Activated T-helper 17 cell treated with anti-CD3 and anti-CD28 coated beads, Interleukin-2, amount 50 U/mL, for 72 hours (primary cell): ENCODE results near the gene SREBF1. TPM values are rescaled to one million over a fixed set of nuclear protein-coding genes. Genes with fewer than 3 reads are reported as not detected.
A peak's percentile ranks its signal among the peaks of the same experiment; 100 is the strongest.

Experiments
- ATAC-seq: fragments of 150-1000 bp; cut with Tn5 transposase; replicated peaks from 2 replicates; pipeline ENCODE4 v1.10.0; 2021; ENCODE audit warnings: mild to moderate bottlenecking, moderate library complexity
- H3K27ac Mint-ChIP-seq: one replicate; pipeline ENCODE4 v1.8.0; 2022; ENCODE audit warnings: mixed read lengths
- H3K27me3 Mint-ChIP-seq: one replicate; pipeline ENCODE4 v1.8.0; 2022; ENCODE audit warnings: mixed read lengths
- H3K36me3 Mint-ChIP-seq: one replicate; pipeline ENCODE4 v1.8.0; 2022; ENCODE audit warnings: low read depth, mild to moderate bottlenecking, mixed read lengths
- H3K4me1 Mint-ChIP-seq: one replicate; pipeline ENCODE4 v1.8.0; 2022; ENCODE audit warnings: mixed read lengths
- H3K4me3 Mint-ChIP-seq: one replicate; pipeline ENCODE4 v1.8.0; 2022; ENCODE audit warnings: mild to moderate bottlenecking, mixed read lengths
- H3K9me3 Mint-ChIP-seq: one replicate; pipeline ENCODE4 v1.8.0; 2022; ENCODE audit warnings: mixed read lengths
- total RNA-seq, 2 donors: library from RNA; stranded (reverse); gene quantifications; one replicate each; pipeline ENCODE4 v1.2.3, GENCODE V29; 2022

Gene SREBF1
- total RNA-seq: 10 to 100 TPM; 65.5 to 74.1 TPM

DNA sequence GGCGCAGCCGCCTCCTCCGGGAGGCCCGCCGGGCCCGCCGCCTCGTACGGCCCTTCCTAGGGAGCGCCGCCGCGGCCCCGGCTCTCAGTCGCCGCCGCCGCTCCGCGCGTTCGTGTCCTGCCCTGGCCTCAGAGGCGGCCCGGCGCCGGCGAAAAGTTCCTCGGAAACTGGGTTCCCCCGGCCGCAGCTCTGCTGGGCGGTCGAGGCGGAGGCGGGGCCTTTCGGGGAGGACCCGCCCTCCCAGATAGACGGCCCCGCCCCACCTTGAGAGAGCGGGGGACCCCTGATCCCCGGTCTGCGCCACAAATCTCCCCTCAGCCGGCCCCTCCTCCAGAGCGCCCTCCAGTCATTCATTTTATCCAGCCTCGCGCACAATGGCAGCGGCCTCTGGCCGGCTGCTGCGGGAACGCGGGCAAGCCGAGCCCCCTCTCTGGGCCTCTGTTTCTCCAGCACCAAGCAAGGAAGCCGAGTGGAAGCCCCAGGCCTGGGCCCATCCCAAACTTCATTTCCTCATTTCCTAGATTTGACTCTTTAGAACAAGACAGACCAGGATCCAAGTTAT is at the start of gene SREBF1:
SREBF1 (minus strand) TSS at position 169 of the 562 bp plus-strand sequence. CDS start 169 bp downstream, outside the sequence.
- Mint-ChIP-seq H3K36me3 (peaks cover 36% of the 10 kb centered on the region), H3K27ac (peak within 1 kb of the TSS; percentile 96), H3K27me3 (no peaks in the 10 kb centered on the region), H3K4me3 (peak within 1 kb of the TSS; percentile 91), H3K9me3 (no peaks in the 10 kb centered on the region), H3K4me1 (peaks cover 27% of the 10 kb centered on the region)
- peak; percentile 34 for ATAC-seq

DNA sequence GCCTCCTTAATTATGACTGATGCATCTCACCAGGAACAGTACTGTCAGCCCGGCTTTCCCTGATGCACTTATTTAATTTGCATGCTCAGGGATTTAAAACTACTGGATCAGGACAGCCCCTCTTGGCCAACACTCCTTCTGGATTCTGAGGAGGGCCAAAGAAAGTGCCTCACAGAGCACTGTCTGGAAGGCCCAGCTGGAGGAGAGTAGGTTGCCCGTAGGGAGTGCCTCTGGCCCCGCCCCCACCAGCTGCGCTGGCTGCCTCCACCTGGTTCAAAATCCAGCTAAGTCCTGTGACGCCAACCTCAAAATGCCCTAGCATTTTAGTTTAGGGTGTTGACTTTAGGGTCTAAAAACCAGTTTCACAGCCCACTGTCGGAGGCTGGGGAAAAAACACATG is 49.4 kb upstream of the SREBF1 start:
- Mint-ChIP-seq H3K27ac (no peak overlapping the region), H3K27me3 (no peaks in the 10 kb centered on the region), H3K4me3 (no peak overlapping the region), H3K9me3 (no peaks in the 10 kb centered on the region), H3K36me3 (peaks cover 6% of the 10 kb centered on the region), H3K4me1 (no peaks in the 10 kb centered on the region)
- ATAC-seq: no peak

DNA sequence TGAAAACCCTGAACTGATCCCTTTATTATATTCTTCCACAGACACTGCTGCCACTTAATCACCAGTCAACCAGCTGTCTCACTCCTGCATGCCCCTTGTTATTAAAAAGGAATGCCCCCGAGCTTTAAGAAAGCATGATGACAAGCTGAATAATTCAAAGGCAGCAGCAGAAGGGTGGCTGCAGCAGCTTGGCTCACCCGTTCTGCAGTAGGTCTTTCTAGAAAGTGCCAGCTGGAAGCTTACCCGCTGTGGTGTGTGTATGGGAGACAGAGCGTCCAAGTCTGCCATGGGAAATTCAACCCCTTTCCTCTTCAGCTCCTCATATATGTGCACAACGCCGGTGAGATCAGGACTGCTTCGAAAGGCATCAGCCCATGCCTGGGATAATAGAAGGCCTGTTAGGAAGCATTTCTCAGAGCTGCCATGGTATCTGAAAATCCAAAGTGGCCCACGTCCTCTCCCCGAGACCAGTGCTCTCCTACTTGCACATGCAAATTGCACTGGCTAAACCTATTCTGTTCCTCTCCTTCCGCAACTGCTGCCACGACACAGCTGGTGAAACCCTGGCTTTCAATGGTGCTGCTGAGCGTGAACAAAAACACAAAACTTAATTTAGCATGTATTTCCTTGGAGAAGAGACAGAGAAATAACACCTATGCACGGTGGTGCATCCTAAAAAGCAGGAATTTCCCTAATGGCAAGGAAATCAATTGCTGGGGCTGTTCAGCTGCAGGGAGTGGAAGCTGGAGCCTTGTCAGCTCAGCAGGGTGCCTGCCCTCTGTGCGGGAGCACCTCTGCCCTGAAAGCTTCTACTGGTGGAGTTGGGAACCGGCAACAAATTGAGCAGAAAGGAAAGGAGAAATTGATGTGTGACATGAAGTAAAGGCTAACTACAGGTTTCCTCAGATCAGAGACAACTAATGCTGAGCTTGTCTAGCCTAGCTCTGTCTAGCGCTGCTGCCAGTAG is 47.9 kb upstream of the SREBF1 start:
- no peak overlapping the region for H3K4me3 Mint-ChIP-seq
- H3K27ac Mint-ChIP-seq: peak overlapping the region; percentile 47
- no peak for ATAC-seq
- H3K9me3 Mint-ChIP-seq: no peaks in the 10 kb centered on the region
- no peaks in the 10 kb centered on the region for H3K4me1 Mint-ChIP-seq
- H3K36me3 Mint-ChIP-seq: peaks cover 6% of the 10 kb centered on the region
- H3K27me3 Mint-ChIP-seq: no peaks in the 10 kb centered on the region

DNA sequence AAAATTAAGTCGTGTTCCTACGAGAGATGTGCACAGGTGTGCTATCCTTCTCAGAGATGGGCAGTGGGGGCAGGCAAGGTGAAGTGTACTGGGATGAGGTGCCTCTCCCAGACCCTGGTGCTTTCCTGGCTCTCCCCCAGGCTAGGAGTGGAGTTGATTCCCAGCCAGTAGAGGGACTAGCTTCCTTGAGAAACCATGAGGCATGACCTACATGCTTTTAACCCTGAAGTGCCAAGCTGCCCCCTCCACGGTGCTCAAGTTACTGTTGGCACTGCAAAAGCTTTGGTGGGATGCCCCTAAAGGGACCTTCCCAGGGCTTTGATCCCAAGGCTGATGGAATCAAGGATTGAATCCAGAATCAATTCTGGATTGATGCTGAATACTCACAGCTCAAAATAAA is 47.0 kb upstream of the SREBF1 start:
- no peaks in the 10 kb centered on the region for H3K9me3 Mint-ChIP-seq
- no peaks in the 10 kb centered on the region for H3K27me3 Mint-ChIP-seq
- H3K4me1 Mint-ChIP-seq: no peaks in the 10 kb centered on the region
- H3K36me3 Mint-ChIP-seq: peaks cover 13% of the 10 kb centered on the region
- no peak for ATAC-seq
- H3K4me3 Mint-ChIP-seq: no peak overlapping the region
- no peak overlapping the region for H3K27ac Mint-ChIP-seq

DNA sequence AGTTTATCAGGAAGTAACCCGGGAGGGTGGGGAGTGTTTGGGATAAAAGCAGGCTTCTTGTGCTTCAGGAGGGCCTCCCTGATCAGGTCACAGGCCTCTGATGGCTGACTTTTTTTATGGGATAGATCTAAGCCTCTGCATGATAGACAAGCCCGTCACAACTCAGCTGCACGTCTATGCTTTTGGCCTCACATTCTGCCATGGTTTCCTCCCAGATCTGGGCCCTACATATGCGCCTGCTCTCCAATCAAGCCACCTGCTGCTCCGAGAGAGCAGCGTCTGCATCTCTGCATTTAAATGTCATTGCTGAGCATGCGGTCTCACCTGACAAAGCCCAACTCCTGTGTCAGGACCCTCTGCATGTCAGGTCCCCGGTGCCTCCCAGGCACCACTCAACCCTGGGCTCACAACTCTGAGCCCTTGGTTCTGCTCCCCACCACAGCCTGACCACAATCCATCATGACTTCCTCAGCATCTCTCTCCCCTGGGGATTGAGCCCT is 45.3 kb upstream of the SREBF1 start:
- ATAC-seq: no peak
- Mint-ChIP-seq H3K36me3 (peaks cover 14% of the 10 kb centered on the region), H3K27me3 (no peaks in the 10 kb centered on the region), H3K27ac (no peak overlapping the region), H3K4me3 (no peak overlapping the region), H3K9me3 (no peaks in the 10 kb centered on the region), H3K4me1 (no peaks in the 10 kb centered on the region)

DNA sequence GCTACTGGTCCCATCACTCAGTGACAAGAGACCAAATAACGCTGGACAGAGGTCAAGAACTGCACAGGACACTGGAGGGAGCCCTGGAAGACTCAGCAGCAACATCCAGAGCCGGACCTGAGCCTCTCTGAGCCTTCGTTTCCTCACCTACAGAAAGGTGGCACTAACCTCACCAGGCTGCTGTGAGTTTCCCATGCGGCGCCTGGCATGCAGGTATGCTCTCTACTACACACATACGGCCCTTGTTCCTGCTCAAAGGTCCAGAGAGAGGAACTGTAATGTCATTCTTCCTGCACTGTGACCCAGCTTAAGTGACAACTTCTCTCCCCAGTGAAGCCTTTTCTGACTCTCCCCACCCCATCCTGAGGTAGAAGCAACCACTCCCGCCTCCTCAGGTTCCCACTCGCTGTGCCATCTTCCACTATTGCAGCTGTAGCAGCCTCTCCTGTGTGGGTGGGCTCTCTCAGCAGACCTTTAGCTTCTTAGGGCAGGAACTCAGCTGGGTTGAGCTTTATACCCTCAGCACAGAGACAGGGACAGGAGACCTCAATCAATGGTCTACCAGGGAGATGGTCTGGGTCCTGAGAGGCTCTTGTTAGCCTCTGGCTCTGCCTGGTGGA is 43.9 kb upstream of the SREBF1 start:
- H3K4me3 Mint-ChIP-seq: no peak overlapping the region
- no peaks in the 10 kb centered on the region for H3K9me3 Mint-ChIP-seq
- ATAC-seq: no peak
- peaks cover 24% of the 10 kb centered on the region for H3K36me3 Mint-ChIP-seq
- peak overlapping the region; percentile 41 for H3K27ac Mint-ChIP-seq
- H3K4me1 Mint-ChIP-seq: no peaks in the 10 kb centered on the region
- no peaks in the 10 kb centered on the region for H3K27me3 Mint-ChIP-seq

DNA sequence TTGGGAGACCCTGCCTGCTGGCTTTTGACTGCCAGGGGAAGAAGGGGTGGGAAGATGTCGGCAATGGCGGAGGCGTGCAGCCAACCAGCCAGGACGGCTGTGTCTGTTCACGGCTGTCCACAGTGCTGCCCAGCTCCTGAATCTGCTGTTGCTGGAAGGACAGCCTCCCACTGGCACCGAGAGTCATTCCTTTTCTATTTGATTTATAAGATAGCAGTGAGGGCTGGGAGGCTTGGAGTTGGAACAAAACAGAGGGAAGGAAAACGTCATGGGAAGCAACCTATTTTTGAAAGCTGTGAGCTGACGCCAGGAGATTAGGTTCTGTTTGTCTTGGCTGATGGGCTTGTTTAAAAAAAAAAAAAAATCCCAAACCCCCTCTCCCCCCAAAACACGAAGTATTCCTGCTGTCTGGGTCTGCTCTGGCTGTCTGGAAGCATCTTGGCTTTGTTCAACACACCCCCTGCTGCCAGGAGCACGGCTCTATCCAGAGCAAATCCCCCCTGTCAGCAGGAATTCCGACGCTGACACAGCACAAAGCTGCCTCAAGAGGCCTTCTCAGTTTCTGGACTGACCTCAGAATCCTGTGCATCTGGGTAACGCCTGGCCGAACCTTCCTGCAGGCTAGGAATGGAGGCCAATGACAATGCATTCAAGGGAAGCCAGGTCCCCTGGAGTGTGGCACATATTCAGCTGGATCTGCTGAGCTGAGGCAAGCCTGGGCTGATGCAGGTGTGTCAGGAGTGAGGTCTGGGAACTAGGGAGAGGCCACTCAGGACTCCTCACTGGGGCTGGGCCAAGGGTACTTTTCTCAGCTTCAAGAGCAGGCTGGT is 41.0 kb upstream of the SREBF1 start:
- Mint-ChIP-seq H3K27me3 (no peaks in the 10 kb centered on the region), H3K36me3 (peaks cover 23% of the 10 kb centered on the region), H3K9me3 (no peaks in the 10 kb centered on the region), H3K4me1 (no peaks in the 10 kb centered on the region), H3K27ac (peak overlapping the region; percentile 14), H3K4me3 (no peak overlapping the region)
- ATAC-seq: no peak

DNA sequence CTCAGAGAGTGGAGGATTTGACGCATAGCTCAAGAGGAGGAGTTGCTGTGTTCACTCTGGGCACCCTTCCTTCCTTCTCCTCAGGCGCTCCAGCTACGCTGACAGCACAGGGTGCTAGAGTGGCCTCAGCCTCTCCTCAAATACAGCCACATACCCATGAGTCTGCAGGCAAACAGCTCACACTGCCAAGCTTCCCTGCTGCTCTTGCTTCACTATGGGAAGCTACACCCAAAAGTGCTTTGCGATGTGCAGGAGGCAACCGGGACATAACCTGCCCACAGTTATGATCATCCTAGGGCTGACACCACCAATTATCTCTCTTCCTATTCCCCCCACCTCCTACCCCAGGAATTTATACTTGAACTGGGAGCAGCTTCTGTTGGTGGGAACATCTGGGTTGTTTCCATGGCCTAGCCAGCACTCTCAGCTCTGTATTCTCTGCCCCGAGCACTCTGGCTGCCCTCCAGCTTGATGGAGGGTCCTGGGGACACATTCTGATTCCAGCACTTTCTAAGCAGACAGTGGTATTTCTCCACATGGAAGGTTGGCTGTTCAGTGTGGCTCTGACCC is 40.3 kb upstream of the SREBF1 start:
- ATAC-seq: no peak
- no peaks in the 10 kb centered on the region for H3K27me3 Mint-ChIP-seq
- H3K27ac Mint-ChIP-seq: peak overlapping the region; percentile 14
- H3K4me3 Mint-ChIP-seq: no peak overlapping the region
- peaks cover 23% of the 10 kb centered on the region for H3K36me3 Mint-ChIP-seq
- H3K4me1 Mint-ChIP-seq: no peaks in the 10 kb centered on the region
- H3K9me3 Mint-ChIP-seq: no peaks in the 10 kb centered on the region

DNA sequence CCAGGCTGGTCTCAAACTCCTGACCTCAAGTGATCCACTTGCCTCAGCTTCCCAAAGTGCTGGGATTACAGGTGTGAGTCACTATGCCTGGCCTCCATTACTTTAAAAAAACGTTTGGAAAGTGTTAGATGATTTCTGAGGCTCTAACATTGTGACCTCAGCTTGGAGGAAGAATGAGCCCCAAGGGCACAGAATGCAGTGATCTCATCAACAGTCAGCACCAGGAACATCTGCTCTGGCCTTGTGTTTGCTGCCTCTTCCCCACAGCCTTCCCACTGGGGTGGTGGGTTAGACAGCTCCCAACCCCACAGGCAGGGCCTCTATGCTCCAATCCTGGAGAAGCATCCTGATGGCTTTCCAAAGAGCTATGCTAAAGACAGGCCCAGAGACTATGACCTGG is 37.7 kb upstream of the SREBF1 start:
- H3K27ac Mint-ChIP-seq: no peak overlapping the region
- no peak overlapping the region for H3K4me3 Mint-ChIP-seq
- H3K27me3 Mint-ChIP-seq: no peaks in the 10 kb centered on the region
- no peaks in the 10 kb centered on the region for H3K4me1 Mint-ChIP-seq
- no peak for ATAC-seq
- H3K9me3 Mint-ChIP-seq: no peaks in the 10 kb centered on the region
- H3K36me3 Mint-ChIP-seq: peaks cover 27% of the 10 kb centered on the region

DNA sequence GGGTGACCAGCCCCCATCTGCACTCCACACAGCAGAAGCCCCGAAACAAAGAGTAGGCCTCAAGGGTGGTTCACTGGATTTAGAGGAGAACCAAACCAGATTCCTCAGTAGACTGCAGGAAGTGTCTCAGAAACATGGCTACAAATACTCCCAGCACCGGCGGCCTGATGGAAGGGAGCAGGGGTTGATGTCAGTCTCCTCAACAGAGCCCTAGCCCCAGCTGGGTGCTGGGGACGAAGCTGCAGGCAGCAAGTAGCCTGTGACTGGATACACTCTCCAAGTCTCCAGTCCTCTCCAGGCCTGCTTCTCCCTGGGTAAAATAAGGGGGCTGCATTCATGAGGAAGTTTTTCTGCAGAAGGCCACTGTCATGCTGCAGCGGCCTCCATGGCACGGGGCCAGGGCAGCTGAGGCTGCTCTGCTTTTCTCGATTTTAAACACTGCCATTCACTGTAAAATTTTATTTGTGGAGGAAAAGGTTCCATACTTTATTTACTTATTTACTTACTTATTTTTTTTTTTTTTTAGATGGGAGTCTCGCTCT is 36.7 kb upstream of the SREBF1 start:
- no peaks in the 10 kb centered on the region for H3K9me3 Mint-ChIP-seq
- no peak overlapping the region for H3K4me3 Mint-ChIP-seq

DNA sequence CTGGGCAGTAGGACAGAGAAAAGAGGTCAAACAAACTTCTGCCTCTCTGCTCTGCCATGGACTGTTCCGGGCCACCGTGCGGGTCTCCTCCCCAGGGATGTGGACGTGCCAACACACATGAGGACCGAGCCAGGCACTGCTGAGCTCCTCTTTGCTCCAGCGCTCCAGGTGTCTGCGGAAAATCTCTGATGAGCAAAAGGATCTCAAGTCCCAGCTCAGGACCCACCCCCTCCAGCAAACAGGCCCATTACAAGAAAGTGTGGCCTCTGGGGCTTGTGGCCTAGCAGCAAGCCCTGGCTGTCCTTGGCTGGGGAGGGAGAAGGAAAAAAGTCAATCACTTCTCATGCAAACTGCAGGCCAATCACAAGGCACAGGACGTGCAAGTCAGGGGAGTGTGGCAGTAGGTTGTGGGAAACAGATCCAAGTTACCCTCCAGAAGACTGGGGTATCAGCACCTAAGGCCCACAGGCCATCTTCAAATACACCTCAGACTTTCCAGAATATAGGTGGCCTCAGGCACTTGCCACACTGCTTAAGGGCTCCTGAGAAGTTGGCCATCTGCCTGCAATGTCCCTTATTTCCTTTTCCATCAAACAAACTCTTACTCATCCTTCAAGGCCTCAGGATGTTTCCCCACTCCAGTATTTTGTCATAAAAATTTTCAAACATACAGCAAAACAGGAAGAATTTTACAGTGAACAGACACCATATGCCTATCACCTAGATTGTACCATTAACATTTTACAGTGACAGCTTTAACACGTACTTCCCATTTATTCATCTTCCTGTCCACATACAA is 36.0 kb upstream of the SREBF1 start:
- Mint-ChIP-seq H3K4me3 (no peak overlapping the region), H3K36me3 (peaks cover 27% of the 10 kb centered on the region), H3K4me1 (no peaks in the 10 kb centered on the region), H3K9me3 (no peaks in the 10 kb centered on the region), H3K27me3 (no peaks in the 10 kb centered on the region), H3K27ac (no peak overlapping the region)
- ATAC-seq: no peak

More for the DNA sequence above, 36.7 kb upstream of the SREBF1 start:
- H3K36me3 Mint-ChIP-seq: peaks cover 27% of the 10 kb centered on the region
- no peak overlapping the region for H3K27ac Mint-ChIP-seq
- H3K27me3 Mint-ChIP-seq: no peaks in the 10 kb centered on the region
- no peaks in the 10 kb centered on the region for H3K4me1 Mint-ChIP-seq
- no peak for ATAC-seq

DNA sequence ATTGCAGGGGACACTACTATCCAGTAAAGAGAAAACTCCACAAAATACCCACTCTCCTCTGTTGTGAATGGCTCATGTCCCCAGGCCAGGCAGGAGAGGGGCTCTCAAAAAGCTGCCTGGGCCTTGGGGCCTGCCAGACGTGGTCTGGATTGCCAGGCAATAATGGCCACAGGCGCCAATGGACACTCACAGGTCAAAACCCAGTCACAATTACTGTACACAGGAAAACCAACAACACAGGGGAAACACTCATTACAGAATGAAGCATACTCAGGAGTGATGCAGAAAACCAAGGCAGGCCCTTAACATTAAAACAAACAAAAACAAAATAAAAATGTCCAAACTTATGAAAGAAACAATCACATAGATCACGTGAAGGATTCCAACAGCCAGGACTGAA is 35.1 kb upstream of the SREBF1 start:
- Mint-ChIP-seq H3K4me3 (no peak overlapping the region), H3K27me3 (no peaks in the 10 kb centered on the region), H3K36me3 (peaks cover 27% of the 10 kb centered on the region), H3K4me1 (no peaks in the 10 kb centered on the region), H3K9me3 (no peaks in the 10 kb centered on the region), H3K27ac (no peak overlapping the region)
- ATAC-seq: no peak

DNA sequence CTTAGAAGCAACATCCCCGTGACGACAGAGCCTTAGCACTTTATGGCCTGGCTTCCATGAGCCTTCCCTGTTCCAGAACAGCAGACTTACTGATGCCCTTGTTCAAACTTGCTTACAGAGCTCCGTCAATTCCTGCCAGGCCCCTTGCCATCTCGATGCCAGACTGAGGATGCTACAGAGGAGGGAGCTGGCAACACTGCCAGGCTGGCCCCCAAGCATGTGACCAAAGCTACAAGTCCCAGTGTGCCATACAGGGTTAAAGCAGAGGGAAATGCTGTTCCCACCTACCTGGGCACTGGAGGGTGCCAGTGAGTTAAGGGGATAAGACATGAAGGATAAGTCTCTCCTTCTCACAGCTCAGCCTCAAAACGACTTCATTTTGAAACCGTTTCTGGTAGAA is 33.5 kb upstream of the SREBF1 start:
- Mint-ChIP-seq H3K4me1 (no peaks in the 10 kb centered on the region), H3K27ac (no peak overlapping the region), H3K9me3 (no peaks in the 10 kb centered on the region), H3K36me3 (peaks cover 12% of the 10 kb centered on the region), H3K27me3 (no peaks in the 10 kb centered on the region), H3K4me3 (no peak overlapping the region)
- ATAC-seq: no peak
